GM06990 (cell line): Measurements from ENCODE around the gene NLRP7.
"Not testable (repeated sequence)": the region's sequence is repeated elsewhere in the genome, so short reads cannot be mapped to it uniquely, and the experiment has no call there.

Source experiments
- DNase-seq: peaks from one replicate; pipeline ENCODE4 v3.0.0-alpha.2; 2011; ENCODE audit not compliant: insufficient read length; ENCODE audit errors: extremely low read depth
- H3K27me3 ChIP-seq: replicated peaks from 2 replicates; pipeline ENCODE4 v1.6.0; 2011; ENCODE audit warnings: low read length; ENCODE audit not compliant: control insufficient read depth, insufficient read depth
- H3K36me3 ChIP-seq: 2 replicates; pipeline ENCODE4 v1.5.1; 2011; ENCODE audit warnings: low read length; ENCODE audit not compliant: control insufficient read depth, insufficient read depth
- H3K4me3 ChIP-seq: replicated peaks from 2 replicates; pipeline ENCODE4 v1.5.1; 2011; ENCODE audit warnings: low read depth, mild to moderate bottlenecking, control low read depth, low read length
- CTCF ChIP-seq: IDR thresholded peaks from 2 replicates; pipeline ENCODE4 v1.5.1; 2011; ENCODE audit warnings: low read length, control low read depth, mild to moderate bottlenecking, inconsistent platforms; ENCODE audit not compliant: insufficient read depth, poor library complexity, severe bottlenecking

The NLRP7 gene

GRCh38 chr19:54959840-54960239, 12.5 kb upstream of the NLRP7 start:
- Histone ChIP-seq H3K4me3 (no peak overlapping the region), H3K36me3 (no peaks in the 10 kb centered on the region), H3K27me3 (no peaks in the 10 kb centered on the region)
- peak; percentile 58 for DNase-seq
- no peak for TF ChIP-seq CTCF

GRCh38 chr19:54955376-54955775, 8.0 kb upstream of the NLRP7 start:
- H3K27me3 ChIP-seq, result no peaks in the 10 kb centered on the region

GRCh38 chr19:54953345-54953713, 6.0 kb upstream of the NLRP7 start:
- not testable (repeated sequence) for H3K36me3 ChIP-seq, H3K27me3 ChIP-seq, H3K4me3 ChIP-seq, DNase-seq

More at GRCh38 chr19:54955376-54955775, 8.0 kb upstream of the NLRP7 start:
- no peak overlapping the region for H3K4me3 ChIP-seq
- no peak for TF ChIP-seq CTCF
- no peaks in the 10 kb centered on the region for H3K36me3 ChIP-seq
- DNase-seq, result no peak

GRCh38 chr19:54952591-54953344, 5.4 kb upstream of the NLRP7 start:
- no peaks in the 10 kb centered on the region for H3K36me3 ChIP-seq
- H3K27me3 ChIP-seq, result no peaks in the 10 kb centered on the region
- no peak overlapping the region for H3K4me3 ChIP-seq
- DNase-seq, result no peak
- TF ChIP-seq CTCF, result no peak

GRCh38 chr19:54950580-54950979, 3.2 kb upstream of the NLRP7 start:
- DNase-seq, H3K27me3 ChIP-seq, H3K36me3 ChIP-seq, H3K4me3 ChIP-seq: not testable (repeated sequence)

GRCh38 chr19:54949412-54949811, 2.1 kb upstream of the NLRP7 start:
- Histone ChIP-seq H3K4me3 (no peak overlapping the region), H3K27me3 (no peaks in the 10 kb centered on the region), H3K36me3 (no peaks in the 10 kb centered on the region)
- no peak for TF ChIP-seq CTCF
- DNase-seq, result no peak

GRCh38 chr19:54943772-54944361, 3.5 kb downstream of the NLRP7 start:
- H3K36me3 ChIP-seq, H3K4me3 ChIP-seq, H3K27me3 ChIP-seq, DNase-seq: not testable (repeated sequence)

- not testable (repeated sequence) for H3K36me3 ChIP-seq, H3K4me3 ChIP-seq, H3K27me3 ChIP-seq, DNase-seq
Measured at GRCh38 chr19:54939538-54939937, 7.8 kb downstream of the NLRP7 start.
